ENCODE measurements around the gene DNASE2B. TPM values are rescaled to one million over a fixed set of nuclear protein-coding genes. Genes with fewer than 3 reads are reported as not detected.

The DNASE2B gene
- polyA plus RNA-seq, 3 donors, result not detected

DNA sequence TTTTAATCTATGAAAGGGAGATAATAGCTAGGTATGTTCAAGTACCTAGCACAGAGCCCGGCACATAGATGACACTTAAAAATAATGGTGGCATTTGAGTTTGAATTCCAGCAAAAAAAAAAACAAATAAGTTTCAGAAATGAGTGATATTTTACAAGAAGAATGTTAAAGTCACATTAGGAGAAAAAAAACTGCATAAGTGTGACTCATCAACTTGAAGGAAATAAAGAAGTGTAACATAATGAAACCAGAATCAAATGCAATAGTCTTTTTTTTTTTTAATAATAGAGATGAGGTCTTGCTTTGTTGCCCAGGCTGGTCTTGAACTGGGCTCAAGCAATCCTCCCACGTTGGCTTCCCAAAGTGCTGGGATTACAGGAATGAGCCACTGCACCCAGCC is 17.1 kb downstream of the DNASE2B start:
- TF ChIP-seq, protein P1, sequence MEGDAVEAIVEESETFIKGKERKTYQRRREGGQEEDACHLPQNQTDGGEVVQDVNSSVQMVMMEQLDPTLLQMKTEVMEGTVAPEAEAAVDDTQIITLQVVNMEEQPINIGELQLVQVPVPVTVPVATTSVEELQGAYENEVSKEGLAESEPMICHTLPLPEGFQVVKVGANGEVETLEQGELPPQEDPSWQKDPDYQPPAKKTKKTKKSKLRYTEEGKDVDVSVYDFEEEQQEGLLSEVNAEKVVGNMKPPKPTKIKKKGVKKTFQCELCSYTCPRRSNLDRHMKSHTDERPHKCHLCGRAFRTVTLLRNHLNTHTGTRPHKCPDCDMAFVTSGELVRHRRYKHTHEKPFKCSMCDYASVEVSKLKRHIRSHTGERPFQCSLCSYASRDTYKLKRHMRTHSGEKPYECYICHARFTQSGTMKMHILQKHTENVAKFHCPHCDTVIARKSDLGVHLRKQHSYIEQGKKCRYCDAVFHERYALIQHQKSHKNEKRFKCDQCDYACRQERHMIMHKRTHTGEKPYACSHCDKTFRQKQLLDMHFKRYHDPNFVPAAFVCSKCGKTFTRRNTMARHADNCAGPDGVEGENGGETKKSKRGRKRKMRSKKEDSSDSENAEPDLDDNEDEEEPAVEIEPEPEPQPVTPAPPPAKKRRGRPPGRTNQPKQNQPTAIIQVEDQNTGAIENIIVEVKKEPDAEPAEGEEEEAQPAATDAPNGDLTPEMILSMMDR (IDR thresholded peaks at IDR 0.05), result no peak
- Mint-ChIP-seq H3K9me3 (no peaks in the 10 kb centered on the region), H3K36me3 (no peaks in the 10 kb centered on the region), H3K4me3 (no peak overlapping the region), H3K4me1 (peaks cover 2% of the 10 kb centered on the region), H3K27me3 (ENCODE audit: low read depth in 3 of 3) (peaks cover 0 to 4% (median 2%) of the 10 kb centered on the region in 3 donors), H3K27ac (no peak overlapping the region)
- no CpG with 5 or more reads among the region's 2 CpGs for WGBS (ENCODE audit: insufficient coverage)
- Histone ChIP-seq H3K9ac (ENCODE audit: insufficient read depth, low read length, poor library complexity, severe bottlenecking) (no peak overlapping the region), H2AFZ (ENCODE audit: insufficient read depth, low read depth, low read length, poor library complexity, severe bottlenecking) (no peak overlapping the region), H3K4me1 (ENCODE audit: control insufficient read depth in 1 of 2, insufficient read depth in 2 of 2, low read length in 2 of 2) (no peaks in the 10 kb centered on the region), H3K9me3 (replicated peaks in 1 of 2; ENCODE audit: control insufficient read depth in 1 of 2, insufficient read depth in 1 of 2, low read length in 2 of 2) (no peaks in the 10 kb centered on the region), H3K27ac (ENCODE audit: low read depth in 1 of 2, low read length in 2 of 2) (no peak overlapping the region), H3K27me3 (ENCODE audit: control insufficient read depth in 2 of 2, insufficient read depth in 2 of 2, low read length in 2 of 2) (no peaks in the 10 kb centered on the region), H4K20me1 (ENCODE audit: insufficient read depth, low read length) (no peaks in the 10 kb centered on the region), H3K79me2 (ENCODE audit: insufficient read depth, low read length) (no peaks in the 10 kb centered on the region), H3K4me3 (replicated peaks in 1 of 3; ENCODE audit: low read depth in 2 of 3, low read length in 3 of 3) (no peak overlapping the region), H3K36me3 (replicated peaks in 1 of 2; ENCODE audit: control insufficient read depth in 1 of 2, insufficient read depth in 2 of 2, low read length in 2 of 2) (no peaks in the 10 kb centered on the region), H3K4me2 (replicated peaks; ENCODE audit: extremely low read depth, low read length, poor library complexity, severe bottlenecking) (no peak overlapping the region)
- intact Hi-C loops (cut with micrococcal nuclease), result no loop called here
- no peak for DNase-seq

DNA sequence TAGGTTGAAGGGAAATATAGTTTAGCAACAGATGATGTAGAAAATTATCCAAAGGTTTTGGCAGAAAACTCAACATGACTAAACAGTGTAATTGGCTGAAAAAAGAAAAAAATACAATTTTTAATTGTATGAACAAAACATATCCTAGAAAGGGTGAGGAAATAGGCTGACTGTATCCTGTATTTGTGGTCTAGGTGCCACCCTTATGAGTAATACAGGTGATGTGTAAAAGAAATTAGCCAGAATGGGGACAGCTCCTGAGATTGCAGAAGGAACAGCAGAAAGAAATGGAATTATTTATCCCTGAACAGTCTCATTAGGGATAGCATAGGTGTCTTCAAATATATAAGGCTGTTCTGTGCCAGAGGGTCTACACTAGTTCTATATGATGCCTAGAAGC is 24.6 kb downstream of the DNASE2B start:
- peaks cover 16 to 17% of the 10 kb centered on the region in 2 donors for H3K4me1 ChIP-seq (ENCODE audit: control insufficient read depth in 1 of 2, insufficient read depth in 2 of 2, low read length in 2 of 2)
- peaks cover 0 to 3% (median 0%) of the 10 kb centered on the region in 7 donors for H3K9me3 Mint-ChIP-seq
- H3K9me3 ChIP-seq (replicated peaks in 1 of 2; ENCODE audit: control insufficient read depth in 1 of 2, insufficient read depth in 1 of 2, low read length in 2 of 2), result no peaks in the 10 kb centered on the region
- no peak overlapping the region for H3K27ac Mint-ChIP-seq
- H3K36me3 Mint-ChIP-seq, result no peaks in the 10 kb centered on the region
- TF ChIP-seq, protein P1 (IDR thresholded peaks at IDR 0.05), result no peak
- peaks cover 18% of the 10 kb centered on the region for H3K4me1 Mint-ChIP-seq
- no peaks in the 10 kb centered on the region for H3K79me2 ChIP-seq (ENCODE audit: insufficient read depth, low read length)
- intact Hi-C loops (cut with micrococcal nuclease), result loop anchor here in 1 of 2 donors (5.0 kb wide), 1 partner anchor 46 kb away; no protein-coding TSS in a partner anchor
- H3K27ac ChIP-seq (ENCODE audit: low read depth in 1 of 2, low read length in 2 of 2), result no peak overlapping the region
- no peak overlapping the region for H3K9ac ChIP-seq (ENCODE audit: insufficient read depth, low read length, poor library complexity, severe bottlenecking)
- no peak overlapping the region for H3K4me3 ChIP-seq (replicated peaks in 1 of 3; ENCODE audit: low read depth in 2 of 3, low read length in 3 of 3)
- H4K20me1 ChIP-seq (ENCODE audit: insufficient read depth, low read length), result no peaks in the 10 kb centered on the region
- H3K4me2 ChIP-seq (replicated peaks; ENCODE audit: extremely low read depth, low read length, poor library complexity, severe bottlenecking), result no peak overlapping the region
- DNase-seq, result no peak
- no peaks in the 10 kb centered on the region for H3K27me3 Mint-ChIP-seq (ENCODE audit: low read depth in 3 of 3)
- no peak overlapping the region for H3K4me3 Mint-ChIP-seq
- H3K27me3 ChIP-seq (ENCODE audit: control insufficient read depth in 2 of 2, insufficient read depth in 2 of 2, low read length in 2 of 2), result no peaks in the 10 kb centered on the region
- no peaks in the 10 kb centered on the region for H3K36me3 ChIP-seq (replicated peaks in 1 of 2; ENCODE audit: control insufficient read depth in 1 of 2, insufficient read depth in 2 of 2, low read length in 2 of 2)
- no peak overlapping the region for H2AFZ ChIP-seq (ENCODE audit: insufficient read depth, low read depth, low read length, poor library complexity, severe bottlenecking)
